ENCODE measurements around the gene ACACA.

ACACA gene

GRCh38 chr17:37392024-37392590, 14.5 kb downstream of the ACACA start:
- Histone ChIP-seq H3K4me1 (ENCODE audit: insufficient read depth, low read length) (no peaks in the 10 kb centered on the region), H3K9ac (ENCODE audit: low read depth, low read length) (no peak overlapping the region), H3K4me3 (ENCODE audit: low read length) (no peak overlapping the region), H3K27ac (ENCODE audit: low read length) (no peak overlapping the region), H3K36me3 (ENCODE audit: insufficient read depth, low read depth, low read length) (no peaks in the 10 kb centered on the region), H3K27me3 (ENCODE audit: insufficient read depth, low read length) (no peaks in the 10 kb centered on the region), H3K9me3 (ENCODE audit: insufficient read depth, low read depth, low read length) (no peaks in the 10 kb centered on the region)

GRCh38 chr17:37391146-37391545, 15.5 kb downstream of the ACACA start:
- H3K4me3 ChIP-seq (ENCODE audit: low read length), result no peak overlapping the region
- H3K9me3 ChIP-seq (ENCODE audit: insufficient read depth, low read depth, low read length), result no peaks in the 10 kb centered on the region
- no peak overlapping the region for H3K27ac ChIP-seq (ENCODE audit: low read length)
- no peak overlapping the region for H3K9ac ChIP-seq (ENCODE audit: low read depth, low read length)
- H3K4me1 ChIP-seq (ENCODE audit: insufficient read depth, low read length), result no peaks in the 10 kb centered on the region
- H3K36me3 ChIP-seq (ENCODE audit: insufficient read depth, low read depth, low read length), result no peaks in the 10 kb centered on the region
- H3K27me3 ChIP-seq (ENCODE audit: insufficient read depth, low read length), result no peaks in the 10 kb centered on the region

- Histone ChIP-seq H3K9ac (ENCODE audit: low read depth, low read length) (no peak overlapping the region), H3K4me3 (ENCODE audit: low read length) (no peak overlapping the region)
Measured at GRCh38 chr17:37389160-37389559, 17.5 kb downstream of the ACACA start.

GRCh38 chr17:37388266-37388665, 18.4 kb downstream of the ACACA start:
- no peak overlapping the region for H3K27ac ChIP-seq (ENCODE audit: low read length)
- H3K9me3 ChIP-seq (ENCODE audit: insufficient read depth, low read depth, low read length), result no peaks in the 10 kb centered on the region
- H3K36me3 ChIP-seq (ENCODE audit: insufficient read depth, low read depth, low read length), result no peaks in the 10 kb centered on the region
- no peak overlapping the region for H3K4me3 ChIP-seq (ENCODE audit: low read length)
- no peaks in the 10 kb centered on the region for H3K4me1 ChIP-seq (ENCODE audit: insufficient read depth, low read length)
- H3K9ac ChIP-seq (ENCODE audit: low read depth, low read length), result no peak overlapping the region
- H3K27me3 ChIP-seq (ENCODE audit: insufficient read depth, low read length), result no peaks in the 10 kb centered on the region

More at GRCh38 chr17:37389160-37389559, 17.5 kb downstream of the ACACA start:
- H3K4me1 ChIP-seq (ENCODE audit: insufficient read depth, low read length), result no peaks in the 10 kb centered on the region
- H3K27ac ChIP-seq (ENCODE audit: low read length), result no peak overlapping the region
- no peaks in the 10 kb centered on the region for H3K9me3 ChIP-seq (ENCODE audit: insufficient read depth, low read depth, low read length)
- H3K36me3 ChIP-seq (ENCODE audit: insufficient read depth, low read depth, low read length), result no peaks in the 10 kb centered on the region
- no peaks in the 10 kb centered on the region for H3K27me3 ChIP-seq (ENCODE audit: insufficient read depth, low read length)

GRCh38 chr17:37386462-37386861, 20.2 kb downstream of the ACACA start:
- no peak overlapping the region for H3K27ac ChIP-seq (ENCODE audit: low read length)
- no peaks in the 10 kb centered on the region for H3K9me3 ChIP-seq (ENCODE audit: insufficient read depth, low read depth, low read length)
- no peaks in the 10 kb centered on the region for H3K27me3 ChIP-seq (ENCODE audit: insufficient read depth, low read length)
- H3K4me3 ChIP-seq (ENCODE audit: low read length), result no peak overlapping the region
- no peaks in the 10 kb centered on the region for H3K4me1 ChIP-seq (ENCODE audit: insufficient read depth, low read length)
- no peaks in the 10 kb centered on the region for H3K36me3 ChIP-seq (ENCODE audit: insufficient read depth, low read depth, low read length)
- H3K9ac ChIP-seq (ENCODE audit: low read depth, low read length), result no peak overlapping the region

- Histone ChIP-seq H3K4me1 (ENCODE audit: insufficient read depth, low read length) (no peaks in the 10 kb centered on the region), H3K9ac (ENCODE audit: low read depth, low read length) (no peak overlapping the region), H3K9me3 (ENCODE audit: insufficient read depth, low read depth, low read length) (no peaks in the 10 kb centered on the region), H3K36me3 (ENCODE audit: insufficient read depth, low read depth, low read length) (no peaks in the 10 kb centered on the region), H3K27me3 (ENCODE audit: insufficient read depth, low read length) (no peaks in the 10 kb centered on the region), H3K4me3 (ENCODE audit: low read length) (no peak overlapping the region), H3K27ac (ENCODE audit: low read length) (no peak overlapping the region)
Measured at GRCh38 chr17:37385474-37385990, 21.1 kb downstream of the ACACA start.

GRCh38 chr17:37384560-37385149, 22.0 kb downstream of the ACACA start:
- H3K27ac ChIP-seq (ENCODE audit: low read length), result no peak overlapping the region
- no peaks in the 10 kb centered on the region for H3K36me3 ChIP-seq (ENCODE audit: insufficient read depth, low read depth, low read length)
- no peaks in the 10 kb centered on the region for H3K27me3 ChIP-seq (ENCODE audit: insufficient read depth, low read length)
- no peaks in the 10 kb centered on the region for H3K4me1 ChIP-seq (ENCODE audit: insufficient read depth, low read length)
- H3K4me3 ChIP-seq (ENCODE audit: low read length), result no peak overlapping the region
- H3K9me3 ChIP-seq (ENCODE audit: insufficient read depth, low read depth, low read length), result no peaks in the 10 kb centered on the region
- H3K9ac ChIP-seq (ENCODE audit: low read depth, low read length), result no peak overlapping the region

- H3K9ac ChIP-seq (ENCODE audit: low read depth, low read length), result no peak overlapping the region
Measured at GRCh38 chr17:37382056-37382455, 24.6 kb downstream of the ACACA start.

GRCh38 chr17:37375706-37376105, 30.9 kb downstream of the ACACA start, which contains the start of gene C17orf78:
TSS of gene C17orf78 (plus strand) at chr17:37375985. CDS start at chr17:37376093, 108 bp downstream.
- Histone ChIP-seq H3K27me3 (ENCODE audit: insufficient read depth, low read length) (no peaks in the 10 kb centered on the region), H3K9me3 (ENCODE audit: insufficient read depth, low read depth, low read length) (no peaks in the 10 kb centered on the region), H3K27ac (ENCODE audit: low read length) (no peak within 1 kb of the TSS), H3K4me1 (ENCODE audit: insufficient read depth, low read length) (no peaks in the 10 kb centered on the region), H3K4me3 (ENCODE audit: low read length) (no peak within 1 kb of the TSS), H3K9ac (ENCODE audit: low read depth, low read length) (no peak within 1 kb of the TSS), H3K36me3 (ENCODE audit: insufficient read depth, low read depth, low read length) (no peaks in the 10 kb centered on the region)

More at GRCh38 chr17:37382056-37382455, 24.6 kb downstream of the ACACA start:
- Histone ChIP-seq H3K27me3 (ENCODE audit: insufficient read depth, low read length) (no peaks in the 10 kb centered on the region), H3K4me1 (ENCODE audit: insufficient read depth, low read length) (no peaks in the 10 kb centered on the region), H3K36me3 (ENCODE audit: insufficient read depth, low read depth, low read length) (no peaks in the 10 kb centered on the region), H3K27ac (ENCODE audit: low read length) (no peak overlapping the region), H3K9me3 (ENCODE audit: insufficient read depth, low read depth, low read length) (no peaks in the 10 kb centered on the region), H3K4me3 (ENCODE audit: low read length) (no peak overlapping the region)

- Histone ChIP-seq H3K9me3 (ENCODE audit: insufficient read depth, low read depth, low read length) (no peaks in the 10 kb centered on the region), H3K27ac (ENCODE audit: low read length) (no peak overlapping the region)
Measured at GRCh38 chr17:37373530-37374159, 33.0 kb downstream of the ACACA start.

GRCh38 chr17:37368577-37368976, 38.1 kb downstream of the ACACA start:
- H3K9ac ChIP-seq (ENCODE audit: low read depth, low read length), result no peak overlapping the region
- H3K36me3 ChIP-seq (ENCODE audit: insufficient read depth, low read depth, low read length), result no peaks in the 10 kb centered on the region
- H3K9me3 ChIP-seq (ENCODE audit: insufficient read depth, low read depth, low read length), result no peaks in the 10 kb centered on the region
- no peaks in the 10 kb centered on the region for H3K4me1 ChIP-seq (ENCODE audit: insufficient read depth, low read length)
- no peaks in the 10 kb centered on the region for H3K27me3 ChIP-seq (ENCODE audit: insufficient read depth, low read length)
- H3K27ac ChIP-seq (ENCODE audit: low read length), result no peak overlapping the region
- H3K4me3 ChIP-seq (ENCODE audit: low read length), result no peak overlapping the region

More at GRCh38 chr17:37373530-37374159, 33.0 kb downstream of the ACACA start:
- H3K4me1 ChIP-seq (ENCODE audit: insufficient read depth, low read length), result no peaks in the 10 kb centered on the region
- H3K36me3 ChIP-seq (ENCODE audit: insufficient read depth, low read depth, low read length), result no peaks in the 10 kb centered on the region
- H3K9ac ChIP-seq (ENCODE audit: low read depth, low read length), result no peak overlapping the region
- H3K4me3 ChIP-seq (ENCODE audit: low read length), result no peak overlapping the region
- no peaks in the 10 kb centered on the region for H3K27me3 ChIP-seq (ENCODE audit: insufficient read depth, low read length)

- H3K4me3 ChIP-seq (ENCODE audit: low read length), result no peak overlapping the region
- no peaks in the 10 kb centered on the region for H3K27me3 ChIP-seq (ENCODE audit: insufficient read depth, low read length)
- H3K27ac ChIP-seq (ENCODE audit: low read length), result no peak overlapping the region
- H3K9me3 ChIP-seq (ENCODE audit: insufficient read depth, low read depth, low read length), result no peaks in the 10 kb centered on the region
- no peaks in the 10 kb centered on the region for H3K36me3 ChIP-seq (ENCODE audit: insufficient read depth, low read depth, low read length)
- H3K4me1 ChIP-seq (ENCODE audit: insufficient read depth, low read length), result no peaks in the 10 kb centered on the region
- H3K9ac ChIP-seq (ENCODE audit: low read depth, low read length), result no peak overlapping the region
Measured at GRCh38 chr17:37365589-37365988, 41.0 kb downstream of the ACACA start.

All from iPS-20b (cell line).